ENCODE data around the gene MRGPRX3. TPM values are rescaled to one million over a fixed set of nuclear protein-coding genes. Genes with fewer than 3 reads are reported as not detected.
"Not testable (repeated sequence)": the region's sequence is repeated elsewhere in the genome, so short reads cannot be mapped to it uniquely, and the experiment has no call there.

Gene MRGPRX3
- total RNA-seq, 2 experiments from 2014 or later = not detected

GRCh38 chr11:18111005-18111404 lies 21.4 kb upstream of the MRGPRX3 start:
- Mint-ChIP-seq H3K27me3 (peaks cover 23% of the 10 kb centered on the region), H3K4me1 (peaks cover 12% of the 10 kb centered on the region), H3K4me3 (no peak overlapping the region), H3K9me3 (ENCODE audit: low read depth) (no peaks in the 10 kb centered on the region), H3K36me3 (ENCODE audit: low read depth) (no peaks in the 10 kb centered on the region), H3K27ac (no peak overlapping the region)
- no peak for ATAC-seq
- intact Hi-C loops (cut with DNase I, micrococcal nuclease) = loop anchor here in 1 of 2 experiments (5.0 kb wide), 1 partner anchor 611 kb away; no protein-coding TSS in a partner anchor
- ChIA-PET POLR2A (no interaction called here), CTCF (interaction anchor here (0.7 to 1.6 kb wide), 8 partner anchors 8 to 621 kb away, joined by 3 to 5 read pairs (median 4); no protein-coding TSS in a partner anchor)
- no peak for DNase-seq

GRCh38 chr11:18115360-18116127 lies 16.8 kb upstream of the MRGPRX3 start:
- DNase-seq = peak; percentile 79
- intact Hi-C loops (cut with DNase I, micrococcal nuclease) = loop anchor here (1.0 to 5.0 kb wide), 6 partner anchors 88 to 687 kb away; no protein-coding TSS in a partner anchor
- ChIA-PET CTCF (interaction anchor here (0.5 to 2.4 kb wide), 48 partner anchors 9 to 688 kb away, joined by 3 to 24 read pairs (median 4); partner anchors contain the start of genes LDHAL6A, SAA2 and SAAL1), POLR2A (interaction anchor here (0.6 kb wide), 1 partner anchor 281 kb away, joined by 3 read pairs; no protein-coding TSS in a partner anchor)
- no peaks in the 10 kb centered on the region for H3K9me3 Mint-ChIP-seq (ENCODE audit: low read depth)
- H3K4me1 Mint-ChIP-seq = peaks cover 6% of the 10 kb centered on the region
- peak; percentile 91 for ATAC-seq
- H3K4me3 Mint-ChIP-seq = no peak overlapping the region
- peaks cover 24% of the 10 kb centered on the region for H3K27me3 Mint-ChIP-seq
- no peak overlapping the region for H3K27ac Mint-ChIP-seq
- no peaks in the 10 kb centered on the region for H3K36me3 Mint-ChIP-seq (ENCODE audit: low read depth)

GRCh38 chr11:18121331-18121828 lies 11.0 kb upstream of the MRGPRX3 start:
- H3K27me3 Mint-ChIP-seq; H3K9me3 Mint-ChIP-seq (ENCODE audit: low read depth); DNase-seq; CTCF ChIA-PET; H3K4me1 Mint-ChIP-seq; POLR2A ChIA-PET; H3K4me3 Mint-ChIP-seq; ATAC-seq; intact Hi-C loops (cut with DNase I, micrococcal nuclease); H3K36me3 Mint-ChIP-seq (ENCODE audit: low read depth); H3K27ac Mint-ChIP-seq: not testable (repeated sequence)

GRCh38 chr11:18131115-18131514 lies 1.3 kb upstream of the MRGPRX3 start:
- H3K36me3 Mint-ChIP-seq (ENCODE audit: low read depth); H3K27ac Mint-ChIP-seq; CTCF ChIA-PET; H3K4me3 Mint-ChIP-seq; intact Hi-C loops (cut with DNase I, micrococcal nuclease); DNase-seq; ATAC-seq; H3K9me3 Mint-ChIP-seq (ENCODE audit: low read depth); H3K4me1 Mint-ChIP-seq; POLR2A ChIA-PET: not testable (repeated sequence)
- H3K27me3 Mint-ChIP-seq = peaks cover 32% of the 10 kb centered on the region

GRCh38 chr11:18135308-18135707 lies 2.9 kb downstream of the MRGPRX3 start:
- ChIA-PET POLR2A (no interaction called here), CTCF (no interaction called here)
- Mint-ChIP-seq H3K27me3 (peaks cover 21% of the 10 kb centered on the region), H3K4me3 (no peak overlapping the region), H3K27ac (no peak overlapping the region), H3K36me3 (ENCODE audit: low read depth) (no peaks in the 10 kb centered on the region), H3K4me1 (no peaks in the 10 kb centered on the region), H3K9me3 (ENCODE audit: low read depth) (no peaks in the 10 kb centered on the region)
- intact Hi-C loops (cut with DNase I, micrococcal nuclease) = no loop called here
- ATAC-seq (no peak), DNase-seq (no peak)

GRCh38 chr11:18137186-18137800 lies 4.9 kb downstream of the MRGPRX3 start:
- no peaks in the 10 kb centered on the region for H3K9me3 Mint-ChIP-seq (ENCODE audit: low read depth)
- intact Hi-C loops (cut with DNase I, micrococcal nuclease) = no loop called here
- POLR2A ChIA-PET = no interaction called here
- ATAC-seq (no peak), DNase-seq (no peak)
- H3K36me3 Mint-ChIP-seq (ENCODE audit: low read depth) = no peaks in the 10 kb centered on the region
- no peaks in the 10 kb centered on the region for H3K4me1 Mint-ChIP-seq
- no peak overlapping the region for H3K4me3 Mint-ChIP-seq
- no peak overlapping the region for H3K27ac Mint-ChIP-seq
- CTCF ChIA-PET = no interaction called here
- peaks cover 16% of the 10 kb centered on the region for H3K27me3 Mint-ChIP-seq

GRCh38 chr11:18140145-18140544 lies 7.8 kb downstream of the MRGPRX3 start:
- Mint-ChIP-seq H3K27ac (no peak overlapping the region), H3K9me3 (ENCODE audit: low read depth) (no peaks in the 10 kb centered on the region), H3K4me3 (no peak overlapping the region), H3K4me1 (no peaks in the 10 kb centered on the region), H3K36me3 (ENCODE audit: low read depth) (no peaks in the 10 kb centered on the region), H3K27me3 (peaks cover 17% of the 10 kb centered on the region)
- no peak for DNase-seq
- no peak for ATAC-seq
- intact Hi-C loops (cut with DNase I, micrococcal nuclease) = no loop called here
- ChIA-PET CTCF (no interaction called here), POLR2A (no interaction called here)

GRCh38 chr11:18144243-18144642 lies 11.9 kb downstream of the MRGPRX3 start:
- Mint-ChIP-seq H3K36me3 (ENCODE audit: low read depth) (no peaks in the 10 kb centered on the region), H3K9me3 (ENCODE audit: low read depth) (no peaks in the 10 kb centered on the region), H3K27ac (no peak overlapping the region), H3K27me3 (peaks cover 22% of the 10 kb centered on the region), H3K4me3 (no peak overlapping the region), H3K4me1 (no peaks in the 10 kb centered on the region)
- DNase-seq = no peak
- ChIA-PET CTCF (no interaction called here), POLR2A (no interaction called here)
- intact Hi-C loops (cut with DNase I, micrococcal nuclease) = no loop called here
- ATAC-seq = no peak

GRCh38 chr11:18145025-18145424 lies 12.7 kb downstream of the MRGPRX3 start:
- Mint-ChIP-seq H3K27me3 (peaks cover 23% of the 10 kb centered on the region), H3K36me3 (ENCODE audit: low read depth) (no peaks in the 10 kb centered on the region), H3K4me1 (no peaks in the 10 kb centered on the region), H3K27ac (no peak overlapping the region), H3K9me3 (ENCODE audit: low read depth) (no peaks in the 10 kb centered on the region), H3K4me3 (no peak overlapping the region)
- POLR2A ChIA-PET = no interaction called here
- intact Hi-C loops (cut with DNase I, micrococcal nuclease) = no loop called here
- no peak for ATAC-seq
- peak; percentile 8 for DNase-seq
- CTCF ChIA-PET = interaction anchor here (1.0 to 1.8 kb wide), 2 partner anchors 29 to 35 kb away, joined by 3 to 10 read pairs; no protein-coding TSS in a partner anchor

- intact Hi-C loops (cut with DNase I, micrococcal nuclease) = no loop called here
- Mint-ChIP-seq H3K27ac (no peak overlapping the region), H3K4me1 (no peaks in the 10 kb centered on the region), H3K36me3 (ENCODE audit: low read depth) (no peaks in the 10 kb centered on the region), H3K27me3 (peaks cover 26% of the 10 kb centered on the region), H3K4me3 (no peak overlapping the region), H3K9me3 (ENCODE audit: low read depth) (no peaks in the 10 kb centered on the region)
- DNase-seq (no peak), ATAC-seq (no peak)
- POLR2A ChIA-PET = no interaction called here
- CTCF ChIA-PET = interaction anchor here (0.7 to 1.8 kb wide), 3 partner anchors 30 to 505 kb away, joined by 3 to 10 read pairs (median 3); no protein-coding TSS in a partner anchor
Measured at GRCh38 chr11:18145837-18146236, 13.5 kb downstream of the MRGPRX3 start.

- no peak overlapping the region for H3K27ac Mint-ChIP-seq
- H3K9me3 Mint-ChIP-seq (ENCODE audit: low read depth) = peaks cover under 1% of the 10 kb centered on the region
- intact Hi-C loops (cut with DNase I, micrococcal nuclease) = no loop called here
- no peak overlapping the region for H3K4me3 Mint-ChIP-seq
- ATAC-seq = no peak
- H3K27me3 Mint-ChIP-seq = peaks cover 24% of the 10 kb centered on the region
- H3K36me3 Mint-ChIP-seq (ENCODE audit: low read depth) = no peaks in the 10 kb centered on the region
- no peak for DNase-seq
- no peaks in the 10 kb centered on the region for H3K4me1 Mint-ChIP-seq
- POLR2A ChIA-PET = no interaction called here
- CTCF ChIA-PET = no interaction called here
Measured at GRCh38 chr11:18151581-18151980, 19.2 kb downstream of the MRGPRX3 start.

GRCh38 chr11:18168372-18168771 lies 36.0 kb downstream of the MRGPRX3 start:
- ChIA-PET CTCF (interaction anchor here (0.7 to 0.8 kb wide), 2 partner anchors 50 to 173 kb away, joined by 3 read pairs; no protein-coding TSS in a partner anchor), POLR2A (no interaction called here)
- Mint-ChIP-seq H3K4me3 (no peak overlapping the region), H3K27me3 (peaks cover 8% of the 10 kb centered on the region), H3K27ac (no peak overlapping the region), H3K4me1 (no peaks in the 10 kb centered on the region), H3K9me3 (ENCODE audit: low read depth) (peaks cover 2% of the 10 kb centered on the region), H3K36me3 (ENCODE audit: low read depth) (no peaks in the 10 kb centered on the region)
- DNase-seq (no peak), ATAC-seq (no peak)
- intact Hi-C loops (cut with DNase I, micrococcal nuclease) = no loop called here
